Gastroesophageal sphincter (tissue), 3 donors: ENCODE data around the gene ZBTB40.

Source experiments
- EP300 ChIP-seq: sonication (generic); formaldehyde crosslinking; IDR thresholded peaks from one replicate; pipeline ENCODE4 v1.6.1; 2017; ENCODE audit warnings: antibody characterized with exemption, mild to moderate bottlenecking
- POLR2A ChIP-seq, 2 donors: fragments of 450-650 bp; IDR thresholded peaks; one replicate each; pipeline ENCODE4 v1.6.1; 2017; ENCODE audit warnings: antibody characterized with exemption in 2 of 2, mild to moderate bottlenecking in 2 of 2, moderate library complexity in 1 of 2
- POLR2AphosphoS5 ChIP-seq: sonication (generic); formaldehyde crosslinking; IDR thresholded peaks from one replicate; pipeline ENCODE4 v1.6.1; 2017; ENCODE audit warnings: antibody characterized with exemption
- TF ChIP-seq, protein P1 (sequence below), 4 experiments: fragments of 200-600 bp in 2 of 4; fragments of 450-650 bp in 2 of 4; sonication (generic) in 1 of 4; IDR thresholded peaks; one replicate each; pipeline ENCODE4 v1.5.1; 2017 to 2019; ENCODE audit warnings: antibody characterized with exemption in 4 of 4, mild to moderate bottlenecking in 2 of 4, moderate library complexity in 2 of 4

DNA sequence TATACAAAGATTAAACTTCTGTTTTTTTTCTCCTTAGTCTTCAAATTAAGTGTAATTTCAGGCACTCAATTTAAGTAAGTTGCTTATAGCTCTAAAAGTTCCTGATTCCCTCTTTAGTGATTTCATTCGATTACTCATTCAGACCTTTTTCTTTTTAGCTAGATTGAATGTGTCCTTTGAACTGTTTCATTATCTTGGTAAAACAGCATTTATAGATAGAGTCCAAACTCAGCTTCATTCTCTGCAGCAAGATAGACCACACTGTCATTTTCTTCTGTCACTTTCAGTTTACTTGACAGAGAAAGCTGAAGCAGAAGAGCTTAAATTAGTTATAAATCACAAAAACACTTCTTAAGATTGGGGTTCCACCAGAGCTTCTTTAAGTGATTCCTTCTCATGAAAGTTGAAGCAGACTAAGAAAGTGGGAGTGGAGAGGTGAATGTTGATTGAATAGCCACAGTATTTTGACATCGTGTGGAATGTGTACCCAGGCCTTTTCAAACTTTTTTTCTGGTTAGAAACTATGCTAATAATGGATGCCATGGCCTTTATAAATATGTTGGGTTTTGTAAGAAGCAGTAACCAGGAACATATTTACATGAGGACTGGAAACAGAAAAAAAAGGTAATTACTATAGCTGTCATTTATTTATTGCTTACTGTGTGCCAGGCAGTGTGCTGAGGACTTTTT lies 52.2 kb downstream of the ZBTB40 start:
- TF ChIP-seq, protein P1, sequence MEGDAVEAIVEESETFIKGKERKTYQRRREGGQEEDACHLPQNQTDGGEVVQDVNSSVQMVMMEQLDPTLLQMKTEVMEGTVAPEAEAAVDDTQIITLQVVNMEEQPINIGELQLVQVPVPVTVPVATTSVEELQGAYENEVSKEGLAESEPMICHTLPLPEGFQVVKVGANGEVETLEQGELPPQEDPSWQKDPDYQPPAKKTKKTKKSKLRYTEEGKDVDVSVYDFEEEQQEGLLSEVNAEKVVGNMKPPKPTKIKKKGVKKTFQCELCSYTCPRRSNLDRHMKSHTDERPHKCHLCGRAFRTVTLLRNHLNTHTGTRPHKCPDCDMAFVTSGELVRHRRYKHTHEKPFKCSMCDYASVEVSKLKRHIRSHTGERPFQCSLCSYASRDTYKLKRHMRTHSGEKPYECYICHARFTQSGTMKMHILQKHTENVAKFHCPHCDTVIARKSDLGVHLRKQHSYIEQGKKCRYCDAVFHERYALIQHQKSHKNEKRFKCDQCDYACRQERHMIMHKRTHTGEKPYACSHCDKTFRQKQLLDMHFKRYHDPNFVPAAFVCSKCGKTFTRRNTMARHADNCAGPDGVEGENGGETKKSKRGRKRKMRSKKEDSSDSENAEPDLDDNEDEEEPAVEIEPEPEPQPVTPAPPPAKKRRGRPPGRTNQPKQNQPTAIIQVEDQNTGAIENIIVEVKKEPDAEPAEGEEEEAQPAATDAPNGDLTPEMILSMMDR (IDR thresholded peaks at IDR 0.05), result no peak
- TF ChIP-seq POLR2AphosphoS5 (peak; percentile 25), POLR2A (IDR thresholded peaks at IDR 0.05) (no peak), EP300 (no peak)
